HEK293 (cell line): ENCODE measurements around the gene NFE2L1.

Source experiments
- EGR2 ChIP-seq: fragments of 450-650 bp; formaldehyde crosslinking; IDR thresholded peaks from 2 replicates; pipeline ENCODE4 v1.5.1; 2016; ENCODE audit warnings: low read depth, missing biosample characterization, missing genetic modification characterization
- GLI4 ChIP-seq: fragments of 450-650 bp; formaldehyde crosslinking; IDR thresholded peaks from 2 replicates; pipeline ENCODE4 v1.5.1; 2016; ENCODE audit warnings: missing biosample characterization, missing genetic modification characterization
- INSM2 ChIP-seq: fragments of 450-650 bp; formaldehyde crosslinking; IDR thresholded peaks from 2 replicates; pipeline ENCODE4 v1.5.1; 2016; ENCODE audit warnings: missing biosample characterization, missing genetic modification characterization
- KLF8 ChIP-seq: fragments of 450-650 bp; formaldehyde crosslinking; IDR thresholded peaks from 2 replicates; pipeline ENCODE4 v1.5.1; 2016; ENCODE audit warnings: missing biosample characterization, missing genetic modification characterization
- PRDM6 ChIP-seq: fragments of 450-650 bp; formaldehyde crosslinking; IDR thresholded peaks from 2 replicates; pipeline ENCODE4 v1.5.1; 2017; ENCODE audit warnings: missing biosample characterization, missing genetic modification characterization
- SETDB1 ChIP-seq: IDR thresholded peaks from one replicate; pipeline ENCODE4 v1.6.1; 2017; ENCODE audit warnings: mild to moderate bottlenecking, low read length, moderate library complexity, mixed read lengths; ENCODE audit not compliant: insufficient read length
- SP2 ChIP-seq: fragments of 450-650 bp; formaldehyde crosslinking; IDR thresholded peaks from 2 replicates; pipeline ENCODE4 v1.5.1; 2016; ENCODE audit warnings: missing biosample characterization, missing genetic modification characterization
- WT1 ChIP-seq: fragments of 450-650 bp; formaldehyde crosslinking; IDR thresholded peaks from 2 replicates; pipeline ENCODE4 v1.5.1; 2016; ENCODE audit warnings: missing biosample characterization, missing genetic modification characterization
- ZBTB17 ChIP-seq: fragments of 450-650 bp; formaldehyde crosslinking; IDR thresholded peaks from 2 replicates; pipeline ENCODE4 v1.5.1; 2016; ENCODE audit warnings: missing biosample characterization, missing genetic modification characterization
- ZBTB48 ChIP-seq: fragments of 450-650 bp; formaldehyde crosslinking; IDR thresholded peaks from 2 replicates; pipeline ENCODE4 v1.5.1; 2016; ENCODE audit warnings: missing biosample characterization, missing genetic modification characterization
- ZBTB7A ChIP-seq: fragments of 450-650 bp; formaldehyde crosslinking; IDR thresholded peaks from 2 replicates; pipeline ENCODE4 v1.5.1; 2016; ENCODE audit warnings: low read depth, missing biosample characterization, missing genetic modification characterization
- ZEB2 ChIP-seq: fragments of 450-650 bp; formaldehyde crosslinking; IDR thresholded peaks from 2 replicates; pipeline ENCODE4 v1.5.1; 2016; ENCODE audit warnings: missing biosample characterization, missing genetic modification characterization
- ZFHX2 ChIP-seq: fragments of 450-650 bp; formaldehyde crosslinking; conservative IDR thresholded peaks from 2 replicates; pipeline ENCODE4 v1.5.1; 2016; ENCODE audit warnings: missing biosample characterization, missing genetic modification characterization
- ZFP3 ChIP-seq: fragments of 450-650 bp; formaldehyde crosslinking; IDR thresholded peaks from 2 replicates; pipeline ENCODE4 v1.5.1; 2016; ENCODE audit warnings: low read depth, missing biosample characterization, missing genetic modification characterization
- ZFP37 ChIP-seq: fragments of 450-650 bp; formaldehyde crosslinking; IDR thresholded peaks from 2 replicates; pipeline ENCODE4 v1.5.1; 2016; ENCODE audit warnings: missing biosample characterization, missing genetic modification characterization
- ZNF121 ChIP-seq: fragments of 450-650 bp; formaldehyde crosslinking; IDR thresholded peaks from 2 replicates; pipeline ENCODE4 v1.5.1; 2016; ENCODE audit warnings: missing biosample characterization, missing genetic modification characterization
- ZNF155 ChIP-seq: fragments of 450-650 bp; formaldehyde crosslinking; IDR thresholded peaks from 2 replicates; pipeline ENCODE4 v1.5.1; 2016; ENCODE audit warnings: missing biosample characterization, missing genetic modification characterization
- ZNF16 ChIP-seq: fragments of 450-650 bp; formaldehyde crosslinking; IDR thresholded peaks from 2 replicates; pipeline ENCODE4 v1.5.1; 2016; ENCODE audit warnings: low read depth, missing biosample characterization, missing genetic modification characterization
- ZNF174 ChIP-seq: fragments of 450-650 bp; formaldehyde crosslinking; IDR thresholded peaks from 2 replicates; pipeline ENCODE4 v1.5.0; 2017; ENCODE audit warnings: missing biosample characterization, mild to moderate bottlenecking, missing genetic modification characterization
- ZNF19 ChIP-seq: fragments of 450-650 bp; formaldehyde crosslinking; IDR thresholded peaks from 2 replicates; pipeline ENCODE4; 2016; ENCODE audit warnings: missing biosample characterization, missing genetic modification characterization, low read depth
- ZNF2 ChIP-seq: fragments of 450-650 bp; formaldehyde crosslinking; IDR thresholded peaks from 2 replicates; pipeline ENCODE4 v1.5.1; 2016; ENCODE audit warnings: missing biosample characterization, missing genetic modification characterization
- ZNF211 ChIP-seq: fragments of 450-650 bp; formaldehyde crosslinking; IDR thresholded peaks from 2 replicates; pipeline ENCODE4 v1.5.1; 2016; ENCODE audit warnings: low read depth, missing biosample characterization, missing genetic modification characterization
- ZNF214 ChIP-seq: fragments of 450-650 bp; formaldehyde crosslinking; IDR thresholded peaks from 2 replicates; pipeline ENCODE4 v1.5.1; 2017; ENCODE audit warnings: missing biosample characterization, mild to moderate bottlenecking, missing genetic modification characterization, borderline replicate concordance
- ZNF223 ChIP-seq: fragments of 450-650 bp; formaldehyde crosslinking; IDR thresholded peaks from 2 replicates; pipeline ENCODE4 v1.5.1; 2016; ENCODE audit warnings: missing biosample characterization, missing genetic modification characterization
- ZNF449 ChIP-seq: fragments of 450-650 bp; formaldehyde crosslinking; IDR thresholded peaks from 2 replicates; pipeline ENCODE4 v1.5.1; 2017; ENCODE audit warnings: missing biosample characterization, mild to moderate bottlenecking, missing genetic modification characterization, moderate library complexity
- ZNF473 ChIP-seq: fragments of 450-650 bp; formaldehyde crosslinking; IDR thresholded peaks from 2 replicates; pipeline ENCODE4 v1.5.1; 2017; ENCODE audit warnings: missing biosample characterization, missing genetic modification characterization
- ZNF521 ChIP-seq: fragments of 450-650 bp; formaldehyde crosslinking; IDR thresholded peaks from 2 replicates; pipeline ENCODE4 v1.5.1; 2017; ENCODE audit warnings: missing biosample characterization, mild to moderate bottlenecking, missing genetic modification characterization
- ZNF560 ChIP-seq: fragments of 450-650 bp; formaldehyde crosslinking; IDR thresholded peaks from 2 replicates; pipeline ENCODE4 v1.5.1; 2017; ENCODE audit warnings: missing biosample characterization, missing genetic modification characterization, borderline replicate concordance
- ZNF596 ChIP-seq: fragments of 450-650 bp; IDR thresholded peaks from 2 replicates; pipeline ENCODE4 v1.5.0; 2018; ENCODE audit warnings: missing biosample characterization, mild to moderate bottlenecking, missing genetic modification characterization, moderate library complexity
- ZNF654 ChIP-seq: fragments of 450-650 bp; formaldehyde crosslinking; IDR thresholded peaks from 2 replicates; pipeline ENCODE4 v1.5.1; 2016; ENCODE audit warnings: low read depth, missing biosample characterization, missing genetic modification characterization
- ZNF664 ChIP-seq: fragments of 450-650 bp; formaldehyde crosslinking; IDR thresholded peaks from 2 replicates; pipeline ENCODE4 v1.5.1; 2016; ENCODE audit warnings: missing biosample characterization, missing genetic modification characterization
- ZSCAN18 ChIP-seq: fragments of 450-650 bp; formaldehyde crosslinking; IDR thresholded peaks from 2 replicates; pipeline ENCODE4 v1.5.1; 2016; ENCODE audit warnings: missing biosample characterization, missing genetic modification characterization
- ZSCAN30 ChIP-seq: fragments of 450-650 bp; IDR thresholded peaks from 2 replicates; pipeline ENCODE4 v1.5.1; 2018; ENCODE audit warnings: missing biosample characterization, mild to moderate bottlenecking, missing genetic modification characterization, moderate library complexity

The NFE2L1 gene

GRCh38 chr17:48048384-48049126, 396 bp downstream of the NFE2L1 start (continued):
- TF ChIP-seq ZBTB7A (tag by site-specific recombination), result no peak; the same call in 1 of the 2 replicates
- TF ChIP-seq EGR2 (tag by site-specific recombination), result no peak; the same call in 1 of the 2 replicates
- TF ChIP-seq ZSCAN30 (tag by site-specific recombination), result peak; percentile 82
- no peak for TF ChIP-seq ZNF214 (tag by site-specific recombination)
- TF ChIP-seq ZNF223 (tag by site-specific recombination), result no peak
- peak; percentile 21; the same call in 1 of the 2 replicates for TF ChIP-seq WT1 (tag by site-specific recombination)
- no peak for TF ChIP-seq SP2 (tag by site-specific recombination)
- no peak for TF ChIP-seq SETDB1
- TF ChIP-seq ZNF449 (tag by site-specific recombination), result no peak; the same call in 1 of the 2 replicates
- TF ChIP-seq ZNF473 (tag by site-specific recombination), result no peak
- peak; percentile 68; the same call in 1 of the 2 replicates for TF ChIP-seq ZFP37
- TF ChIP-seq ZNF155 (tag by site-specific recombination), result no peak
- peak; percentile 94 for TF ChIP-seq ZEB2 (tag by site-specific recombination)
- TF ChIP-seq ZFP3 (tag by site-specific recombination), result 0 out of 2 replicates have a peak, but pooled peaks have one; percentile 13
- no peak for TF ChIP-seq ZNF560 (tag by site-specific recombination)
- 0 out of 2 replicates have a peak, but pooled peaks have one; percentile 20 for TF ChIP-seq ZBTB17 (tag by site-specific recombination)
- TF ChIP-seq ZNF521 (tag by site-specific recombination), result no peak
- no peak for TF ChIP-seq ZNF211
- no peak for TF ChIP-seq ZNF16
- no peak for TF ChIP-seq ZNF19 (tag by site-specific recombination)
- no peak for TF ChIP-seq GLI4 (tag by site-specific recombination)
- TF ChIP-seq ZNF121 (tag by site-specific recombination), result no peak
- TF ChIP-seq ZNF596 (tag by site-specific recombination), result 0 out of 2 replicates have a peak, but pooled peaks have one; percentile 15
- 0 out of 2 replicates have a peak, but pooled peaks have one; percentile 28 for TF ChIP-seq ZSCAN18 (tag by site-specific recombination)
- peak; percentile 13; the same call in 1 of the 2 replicates for TF ChIP-seq ZNF2
- TF ChIP-seq PRDM6 (tag by site-specific recombination), result no peak
- TF ChIP-seq ZNF654 (tag by site-specific recombination), result no peak
- TF ChIP-seq ZNF664 (tag by site-specific recombination), result no peak
- no peak for TF ChIP-seq ZNF174 (tag by site-specific recombination)
- peak; percentile 67 for TF ChIP-seq ZBTB48 (tag by site-specific recombination)
- TF ChIP-seq INSM2 (tag by site-specific recombination), result peak; percentile 71
- TF ChIP-seq ZFHX2 (tag by site-specific recombination), result peak; percentile 45; the same call in 1 of the 2 replicates
- peak; percentile 97 for TF ChIP-seq KLF8 (tag by site-specific recombination)
